Right lobe of liver (tissue), 4 donors: ENCODE results near the gene CXXC1.
A peak's percentile ranks its signal among the peaks of the same experiment; 100 is the strongest.

Source experiments
- CTCF ChIP-seq, 4 donors: fragments of 200-600 bp in 3 of 4; fragments of 450-650 bp in 1 of 4; IDR thresholded peaks; one replicate each; pipeline versions ENCODE4 v1.5.1 to v1.8.0; 2016 to 2022; ENCODE audit warnings: antibody characterized with exemption in 4 of 4, mild to moderate bottlenecking in 2 of 4
- POLR2A ChIP-seq: fragments of 450-650 bp; IDR thresholded peaks from one replicate; pipeline ENCODE4 v1.6.1; 2017; ENCODE audit warnings: antibody characterized with exemption, mild to moderate bottlenecking
- donor health status: DM: no; HTN: no; CAD: no.
- donor health status: DM: no; HTN: no; CAD: no.
- donor health status: DM: no; HTN: yes; CAD: no.

- TF ChIP-seq CTCF (IDR thresholded peaks at IDR 0.05) (peak; percentile 30 to 47 (median 38)), POLR2A (peak; percentile 90)
These were observed 6.1 kb downstream of the CXXC1 start, which contains the start of gene MBD1 for GRCh38 chr18:50281295-50281971.
